SU-DHL-6 (cell line): ENCODE results near the gene GPR107.

Experiments used
- H2AFZ ChIP-seq: fragments of 200-600 bp; sonication (generic); 2 replicates; pipeline ENCODE4 v1.6.1; 2014; ENCODE audit warnings: low read depth, mild to moderate bottlenecking, moderate library complexity, mixed read lengths, antibody characterized with exemption, low read length; ENCODE audit not compliant: severe bottlenecking
- H3F3A ChIP-seq: fragments of 200-600 bp; shearing (Covaris generic); 2 replicates; pipeline ENCODE4 v1.6.0; 2016; ENCODE audit warnings: antibody characterized with exemption, mild to moderate bottlenecking; ENCODE audit not compliant: insufficient read depth
- H3K27ac ChIP-seq: fragments of 200-600 bp; sonication (generic); 2 replicates; pipeline ENCODE4 v1.5.1; 2016; ENCODE audit warnings: low read depth, mild to moderate bottlenecking, low read length, moderate library complexity, mixed read lengths
- H3K27me3 ChIP-seq: fragments of 200-600 bp; sonication (generic), shearing (Covaris generic); 2 replicates; pipeline ENCODE4 v1.6.0; 2014; ENCODE audit warnings: mild to moderate bottlenecking, low read length
- H3K36me3 ChIP-seq: fragments of 200-600 bp; sonication (generic); 2 replicates; pipeline ENCODE4 v1.6.1; 2014; ENCODE audit warnings: mild to moderate bottlenecking, low read length, mixed read lengths
- H3K4me2 ChIP-seq: fragments of 300-600, 200-600 bp; shearing (Covaris generic), sonication (generic); 2 replicates; pipeline ENCODE4 v1.6.0; 2014; ENCODE audit warnings: low read length, low read depth, mild to moderate bottlenecking; ENCODE audit not compliant: poor library complexity, severe bottlenecking
- H3K4me3 ChIP-seq: fragments of 200-600 bp; sonication (generic); 2 replicates; pipeline ENCODE4 v1.5.1; 2014; ENCODE audit warnings: antibody characterized with exemption, low read length, mild to moderate bottlenecking, mixed read lengths; ENCODE audit not compliant: insufficient read depth, poor library complexity, severe bottlenecking
- H3K79me2 ChIP-seq: fragments of 200-600 bp; sonication (generic); 2 replicates; pipeline ENCODE4 v1.6.1; 2014; ENCODE audit warnings: mild to moderate bottlenecking, low read length, moderate library complexity; ENCODE audit not compliant: insufficient read depth
- H3K9ac ChIP-seq: fragments of 200-600 bp; sonication (generic); 2 replicates; pipeline ENCODE4 v1.7.0; 2014; ENCODE audit warnings: mild to moderate bottlenecking, low read length
- H3K9me2 ChIP-seq: fragments of 200-600 bp; sonication (generic); replicated peaks from 2 replicates; pipeline ENCODE4 v1.6.1; 2014; ENCODE audit warnings: low read length; ENCODE audit not compliant: insufficient read depth
- H3K9me3 ChIP-seq: fragments of 200-600 bp; sonication (generic); 2 replicates; pipeline ENCODE4 v1.6.1; 2014; ENCODE audit warnings: low read length, mixed read lengths; ENCODE audit not compliant: insufficient read depth
- H4K20me1 ChIP-seq: fragments of 200-600 bp; sonication (generic); 2 replicates; pipeline ENCODE4 v1.6.1; 2014; ENCODE audit warnings: low read depth, mild to moderate bottlenecking, antibody characterized with exemption, low read length, moderate library complexity, mixed read lengths
- EZH2phosphoT487 ChIP-seq: fragments of 200-600 bp; sonication (generic), shearing (Covaris generic); conservative IDR thresholded peaks from 2 replicates; pipeline ENCODE4 v1.6.1; 2018; ENCODE audit warnings: mild to moderate bottlenecking, antibody characterized with exemption, low read length, moderate library complexity, mixed read lengths
- TF ChIP-seq, protein P1 (sequence below): fragments of 200-600 bp; sonication (generic); IDR thresholded peaks from one replicate; pipeline ENCODE4 v1.5.1; 2017; ENCODE audit warnings: antibody characterized with exemption, mild to moderate bottlenecking, low read length, moderate library complexity; ENCODE audit not compliant: insufficient read depth, poor library complexity, severe bottlenecking

The GPR107 gene

DNA sequence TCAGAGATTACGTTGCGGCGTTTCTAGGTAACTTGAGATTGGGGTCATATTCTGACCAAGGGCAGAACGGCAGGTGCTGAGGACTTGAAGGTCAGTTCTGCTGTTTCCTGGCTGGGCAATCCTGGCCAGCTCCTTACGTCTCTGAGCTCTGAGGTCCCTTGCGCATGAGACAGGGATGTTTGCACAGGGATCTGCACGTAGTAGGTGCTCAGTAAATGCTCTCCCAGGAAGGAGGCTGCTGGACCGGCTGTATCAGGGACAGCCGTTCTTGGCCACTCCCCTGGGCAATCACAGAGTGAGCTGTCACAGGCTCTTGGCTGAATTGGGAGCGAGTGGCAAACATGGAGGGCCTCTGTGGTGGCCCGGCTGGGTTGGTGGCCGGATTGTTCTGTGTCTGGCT lies 126.8 kb downstream of the GPR107 start:
- Histone ChIP-seq H2AFZ (no peak overlapping the region), H3K9me3 (no peaks in the 10 kb centered on the region), H3K36me3 (no peaks in the 10 kb centered on the region), H3K4me3 (no peak overlapping the region), H4K20me1 (no peaks in the 10 kb centered on the region), H3K9ac (no peak overlapping the region), H3K79me2 (no peaks in the 10 kb centered on the region), H3K9me2 (no peaks in the 10 kb centered on the region), H3F3A (no peaks in the 10 kb centered on the region), H3K27ac (no peak overlapping the region), H3K4me2 (no peak overlapping the region), H3K27me3 (no peaks in the 10 kb centered on the region)
- TF ChIP-seq, protein P1, sequence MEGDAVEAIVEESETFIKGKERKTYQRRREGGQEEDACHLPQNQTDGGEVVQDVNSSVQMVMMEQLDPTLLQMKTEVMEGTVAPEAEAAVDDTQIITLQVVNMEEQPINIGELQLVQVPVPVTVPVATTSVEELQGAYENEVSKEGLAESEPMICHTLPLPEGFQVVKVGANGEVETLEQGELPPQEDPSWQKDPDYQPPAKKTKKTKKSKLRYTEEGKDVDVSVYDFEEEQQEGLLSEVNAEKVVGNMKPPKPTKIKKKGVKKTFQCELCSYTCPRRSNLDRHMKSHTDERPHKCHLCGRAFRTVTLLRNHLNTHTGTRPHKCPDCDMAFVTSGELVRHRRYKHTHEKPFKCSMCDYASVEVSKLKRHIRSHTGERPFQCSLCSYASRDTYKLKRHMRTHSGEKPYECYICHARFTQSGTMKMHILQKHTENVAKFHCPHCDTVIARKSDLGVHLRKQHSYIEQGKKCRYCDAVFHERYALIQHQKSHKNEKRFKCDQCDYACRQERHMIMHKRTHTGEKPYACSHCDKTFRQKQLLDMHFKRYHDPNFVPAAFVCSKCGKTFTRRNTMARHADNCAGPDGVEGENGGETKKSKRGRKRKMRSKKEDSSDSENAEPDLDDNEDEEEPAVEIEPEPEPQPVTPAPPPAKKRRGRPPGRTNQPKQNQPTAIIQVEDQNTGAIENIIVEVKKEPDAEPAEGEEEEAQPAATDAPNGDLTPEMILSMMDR: no peak
- TF ChIP-seq EZH2phosphoT487: no peak

DNA sequence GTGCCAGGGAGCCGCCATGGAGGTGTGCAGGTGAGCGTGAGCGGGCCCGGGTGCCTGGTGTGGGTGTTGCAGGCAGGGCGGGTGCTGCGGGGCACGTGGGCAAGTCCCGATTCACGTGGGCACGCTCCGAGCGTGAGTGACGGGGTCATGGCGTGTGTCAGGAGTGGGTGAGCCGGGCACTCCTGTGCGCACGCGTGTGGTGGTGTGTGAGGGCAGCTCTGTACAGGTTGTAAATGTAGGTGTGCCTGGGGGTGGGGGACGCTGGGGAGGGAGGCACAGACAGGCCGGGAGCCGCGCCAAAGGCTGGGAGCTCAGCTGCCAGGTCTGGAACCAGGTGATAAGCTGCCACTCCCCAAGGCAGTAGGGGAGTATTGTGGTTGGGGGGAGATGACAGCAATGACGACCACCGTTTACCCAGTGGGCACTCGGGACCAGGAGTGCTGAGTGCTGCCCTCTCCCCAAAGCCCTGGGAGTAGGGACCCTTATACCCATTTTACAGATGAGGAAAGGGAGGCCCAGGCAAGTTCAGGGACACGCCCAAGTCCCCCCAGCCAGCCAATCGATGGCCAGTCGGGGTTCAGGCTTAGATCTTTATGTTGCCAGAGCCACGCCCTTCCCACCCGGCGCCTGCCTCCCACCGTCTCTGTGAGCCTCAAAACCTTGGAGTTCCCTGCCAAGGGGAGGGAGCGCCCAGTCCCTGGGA lies 128.1 kb downstream of the GPR107 start:
- no peak overlapping the region for H3K4me3 ChIP-seq
- no peak for TF ChIP-seq EZH2phosphoT487
- TF ChIP-seq, protein P1: no peak
- H3K9me3 ChIP-seq: no peaks in the 10 kb centered on the region
- no peaks in the 10 kb centered on the region for H3K79me2 ChIP-seq
- H2AFZ ChIP-seq: no peak overlapping the region
- H3K9me2 ChIP-seq: no peaks in the 10 kb centered on the region
- no peaks in the 10 kb centered on the region for H3F3A ChIP-seq
- no peak overlapping the region for H3K27ac ChIP-seq
- H3K9ac ChIP-seq: no peak overlapping the region
- no peak overlapping the region for H3K4me2 ChIP-seq
- no peaks in the 10 kb centered on the region for H4K20me1 ChIP-seq
- no peaks in the 10 kb centered on the region for H3K36me3 ChIP-seq
- H3K27me3 ChIP-seq: no peaks in the 10 kb centered on the region

DNA sequence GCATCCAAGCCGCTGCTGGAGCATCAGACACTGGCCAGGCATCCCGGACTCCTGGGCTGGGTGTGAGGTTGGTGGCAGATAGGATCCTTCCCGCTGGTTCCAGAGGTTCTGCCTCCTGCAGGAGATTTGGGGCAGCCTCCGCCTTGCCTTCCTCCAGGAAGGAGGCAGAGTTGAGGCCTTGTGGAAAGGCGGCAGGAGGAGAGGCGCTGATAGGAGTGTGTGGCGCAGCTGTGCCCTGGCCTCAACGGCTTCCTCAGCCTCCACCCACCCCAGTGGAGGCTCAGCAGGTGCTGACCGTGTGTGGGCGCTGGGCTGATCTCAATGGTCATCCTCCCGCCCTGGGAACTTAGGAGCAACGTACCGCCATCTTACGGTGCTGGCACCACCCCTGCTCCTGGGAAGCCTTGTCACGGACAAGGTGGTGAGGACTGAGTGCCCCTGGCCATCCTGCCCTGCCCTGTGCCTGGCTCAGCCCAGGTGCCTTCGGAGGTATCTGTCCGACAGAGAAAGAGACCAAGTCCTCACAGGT lies 128.7 kb downstream of the GPR107 start:
- H3K4me3 ChIP-seq: no peak overlapping the region
- H3K9me2 ChIP-seq: no peaks in the 10 kb centered on the region
- H3K79me2 ChIP-seq: no peaks in the 10 kb centered on the region
- no peaks in the 10 kb centered on the region for H3K36me3 ChIP-seq
- H3K27me3 ChIP-seq: no peaks in the 10 kb centered on the region
- no peak overlapping the region for H3K27ac ChIP-seq
- no peaks in the 10 kb centered on the region for H4K20me1 ChIP-seq
- H3K9ac ChIP-seq: no peak overlapping the region
- H2AFZ ChIP-seq: no peak overlapping the region
- TF ChIP-seq EZH2phosphoT487: no peak
- TF ChIP-seq, protein P1: no peak
- H3F3A ChIP-seq: no peaks in the 10 kb centered on the region
- H3K9me3 ChIP-seq: no peaks in the 10 kb centered on the region
- no peak overlapping the region for H3K4me2 ChIP-seq
